K562 (cell line): ENCODE results near the gene COQ4. TPM values are rescaled to one million over a fixed set of nuclear protein-coding genes. Genes with fewer than 3 reads are reported as not detected.

Experiments used
- AFF4 ChIP-seq: sonication (generic); formaldehyde crosslinking; IDR thresholded peaks from 2 replicates; pipeline ENCODE4 v1.8.0; 2023; ENCODE audit warnings: mild to moderate bottlenecking, missing genetic modification reagents
- CBX3 ChIP-seq, 2 experiments: IDR thresholded peaks; 1 replicate in 1 of 2; 2 replicates in 1 of 2; pipeline ENCODE4 v1.6.1; 2012; ENCODE audit warnings: inconsistent platforms in 2 of 2, low read length in 2 of 2, borderline replicate concordance in 1 of 2, control low read depth in 1 of 2
- CSDE1 ChIP-seq, 2 experiments: fragments of 450-650 bp; IDR thresholded peaks; 2 replicates each; pipeline ENCODE4 v1.6.1; 2016; ENCODE audit warnings: mild to moderate bottlenecking in 1 of 2
- FOXM1 ChIP-seq, 2 experiments: fragments of 450-650 bp in 1 of 2; sonication (generic) in 1 of 2; formaldehyde crosslinking in 1 of 2; IDR thresholded peaks; 2 replicates each; pipeline versions ENCODE4 v1.6.1 to v1.9.0; 2017 to 2022; ENCODE audit warnings: low read depth in 2 of 2, mild to moderate bottlenecking in 2 of 2, missing genetic modification reagents in 1 of 2, moderate library complexity in 1 of 2
- FOXP4 ChIP-seq: sonication (generic); formaldehyde crosslinking; IDR thresholded peaks from 2 replicates; pipeline ENCODE4 v1.8.0; 2022; ENCODE audit warnings: mild to moderate bottlenecking, missing genetic modification reagents, borderline replicate concordance
- HIVEP1 ChIP-seq: fragments of 250-450 bp; sonication (Bioruptor Pico); IDR thresholded peaks from 2 replicates; pipeline ENCODE4 v1.4.0; 2020; ENCODE audit warnings: mild to moderate bottlenecking
- ID3 ChIP-seq, 2 experiments: fragments of 250-450 bp in 1 of 2; fragments of 450-650 bp in 1 of 2; sonication (Bioruptor Pico) in 1 of 2; IDR thresholded peaks; 2 replicates each; pipeline versions ENCODE4 v1.6.1 to v1.8.0; 2016 to 2021; ENCODE audit warnings: mild to moderate bottlenecking in 2 of 2, moderate library complexity in 2 of 2, missing compliant biosample characterization in 1 of 2, missing genetic modification characterization in 1 of 2
- MTF1 ChIP-seq: fragments of 250-450 bp; sonication (Bioruptor Pico); IDR thresholded peaks from 2 replicates; pipeline ENCODE4 v1.9.0; 2021; ENCODE audit warnings: moderate library complexity, mild to moderate bottlenecking, inconsistent platforms, borderline replicate concordance
- NBN ChIP-seq: fragments of 450-650 bp; IDR thresholded peaks from 2 replicates; pipeline ENCODE4 v1.6.1; 2016; ENCODE audit warnings: low read depth, mild to moderate bottlenecking
- NFYB ChIP-seq: IDR thresholded peaks from 2 replicates; pipeline ENCODE4 v1.6.1; 2011; ENCODE audit warnings: mild to moderate bottlenecking, moderate library complexity; ENCODE audit not compliant: insufficient read length; ENCODE audit errors: extremely low read depth
- PHF21A ChIP-seq: fragments of 450-650 bp; IDR thresholded peaks from 2 replicates; pipeline ENCODE4 v1.6.1; 2017; ENCODE audit warnings: low read depth, borderline replicate concordance
- PURB ChIP-seq: sonication (generic); formaldehyde crosslinking; IDR thresholded peaks from 2 replicates; pipeline ENCODE4 v1.9.0; 2021; ENCODE audit warnings: low read depth, mild to moderate bottlenecking, missing genetic modification reagents
- RFX1 ChIP-seq: fragments of 450-650 bp; IDR thresholded peaks from 2 replicates; pipeline ENCODE4 v1.6.1; 2016; ENCODE audit warnings: mild to moderate bottlenecking, moderate library complexity
- STAG1 ChIP-seq: sonication (generic); formaldehyde crosslinking; IDR thresholded peaks from 2 replicates; pipeline ENCODE4 v1.5.0; 2020; ENCODE audit warnings: missing genetic modification reagents, borderline replicate concordance
- TEAD1 ChIP-seq, 2 experiments: fragments of 450-650 bp in 1 of 2; sonication (generic) in 1 of 2; formaldehyde crosslinking; IDR thresholded peaks; 2 replicates each; pipeline versions ENCODE4 v1.4.0 to v1.8.0; 2020 to 2022; ENCODE audit warnings: mild to moderate bottlenecking in 2 of 2, missing genetic modification reagents in 1 of 2
- ZNF121 ChIP-seq: sonication (generic); formaldehyde crosslinking; conservative IDR thresholded peaks from 2 replicates; pipeline ENCODE4 v1.8.0; 2022; ENCODE audit warnings: missing genetic modification reagents
- ZNF280A ChIP-seq: fragments of 450-650 bp; IDR thresholded peaks from 2 replicates; pipeline ENCODE4 v1.6.1; 2018; ENCODE audit warnings: mild to moderate bottlenecking, low read depth; ENCODE audit not compliant: partially characterized antibody
- polyA plus RNA-seq, 8 experiments: library from polyadenylated mRNA; depleted of rRNA in 4 of 8; stranded (reverse) in 5 of 8; unstranded in 3 of 8; fragments of >200 nt; fragmentation: Nextera tagmentation in 2 of 8; fragmentation: Illumina TruSeq in 1 of 8; extraction: Ambion mirVana in 2 of 8; extraction: Trizol in 1 of 8; gene quantifications; 2 replicates each; pipeline versions ENCODE4 v1.2.1 to v1.2.3, GENCODE V29; 2011 to 2014; ENCODE audit warnings: inconsistent platforms in 1 of 8, missing spikeins in 1 of 8
- total RNA-seq, 7 experiments: library from RNA; depleted of rRNA in 6 of 7; stranded (reverse); fragments of >200 nt in 6 of 7; fragmentation: Illumina TruSeq in 2 of 7; extraction: Trizol in 2 of 7; gene quantifications; 2 replicates each; pipeline versions ENCODE4 v1.2.1 to v1.2.3, GENCODE V29; 2011 to 2021; ENCODE audit warnings: low replicate concordance in 1 of 7

The COQ4 gene
- total and polyA plus RNA-seq, 9 of the 15 experiments (the other 6 are each of a cell fraction or from before 2014, with no cell fraction given): 9.1 to 135 (median 67.2) TPM

GRCh38 chr9:128298535-128299482 lies 23.8 kb upstream of the COQ4 start (continued):
- TF ChIP-seq AFF4: no peak
- TF ChIP-seq HIVEP1 (CRISPR knock-in tag): no peak
- no peak for TF ChIP-seq CSDE1 (IDR thresholded peaks at IDR 0.05)
- TF ChIP-seq ZNF280A: no peak
- peak in 1 of 2 experiments; percentile 88; a peak in 2 of 3 replicates for TF ChIP-seq CBX3 (IDR thresholded peaks at IDR 0.05; ENCODE audit: borderline replicate concordance in 1 of 2, low read length in 2 of 2)
- TF ChIP-seq ZNF121 (CRISPR knock-in tag): no peak
- TF ChIP-seq MTF1 (CRISPR knock-in tag): no peak
- no peak for TF ChIP-seq ID3 (CRISPR knock-in tag; IDR thresholded peaks at IDR 0.05)
- peak; percentile 71; the same call in 1 of the 2 replicates for TF ChIP-seq ID3 (tag; IDR thresholded peaks at IDR 0.05)
- TF ChIP-seq FOXP4 (CRISPR knock-in tag): no peak
- no peak for TF ChIP-seq FOXM1 (IDR thresholded peaks at IDR 0.05; ENCODE audit: low read depth)
- TF ChIP-seq FOXM1 (CRISPR knock-in tag; IDR thresholded peaks at IDR 0.05; ENCODE audit: low read depth): no peak
- TF ChIP-seq TEAD1 (CRISPR knock-in tag; IDR thresholded peaks at IDR 0.05): no peak
- TF ChIP-seq STAG1: no peak
- no peak for TF ChIP-seq PHF21A
- no peak for TF ChIP-seq RFX1
- no peak for TF ChIP-seq NBN
- no peak for TF ChIP-seq PURB
- no peak for TF ChIP-seq NFYB
